Ovary (tissue), 3 donors: ENCODE data around the gene MYH9.

Source experiments
- CTCF ChIP-seq, 3 donors: fragments of 450-650 bp in 2 of 3; fragments of 200-600 bp in 1 of 3; IDR thresholded peaks; one replicate each; pipeline versions ENCODE4 v1.5.1 to v1.8.0; 2016 to 2022; ENCODE audit warnings: antibody characterized with exemption in 3 of 3, mild to moderate bottlenecking in 1 of 3
- EP300 ChIP-seq: sonication (generic); formaldehyde crosslinking; IDR thresholded peaks from one replicate; pipeline ENCODE4 v1.6.1; 2017; ENCODE audit warnings: antibody characterized with exemption
- POLR2A ChIP-seq: fragments of 450-650 bp; IDR thresholded peaks from one replicate; pipeline ENCODE4 v1.6.1; 2017; ENCODE audit warnings: antibody characterized with exemption, mild to moderate bottlenecking, moderate library complexity
- donor health status: DM: no; HTN: no; CAD: no.

- TF ChIP-seq CTCF (IDR thresholded peaks at IDR 0.05) (no peak), POLR2A (no peak), EP300 (no peak)
Observed at GRCh38 chr22:36245805-36246356, 141.9 kb downstream of the MYH9 start.
